VCaP (cell line): ENCODE data around the gene RPUSD3.

ENCODE experiments used
- H3K27ac ChIP-seq: fragments of 450-650 bp; 2 replicates; pipeline ENCODE4 v1.5.1; 2017
- CTCF ChIP-seq: fragments of 450-650 bp; conservative IDR thresholded peaks from 2 replicates; pipeline ENCODE4 v1.5.1; 2017; ENCODE audit warnings: mild to moderate bottlenecking, moderate library complexity

The RPUSD3 gene

GRCh38 chr3:9843715-9844438 lies at the start of gene RPUSD3:
TSS of gene RPUSD3 (minus strand) at chr3:9844008. CDS start at chr3:9843990, 18 bp downstream.
- TF ChIP-seq CTCF: no peak
- H3K27ac ChIP-seq: peak within 1 kb of the TSS; percentile 96

- TF ChIP-seq CTCF: no peak
- peak overlapping the region; percentile 91 for H3K27ac ChIP-seq
Observed at GRCh38 chr3:9891072-9891622, 47.3 kb upstream of the RPUSD3 start.

GRCh38 chr3:9890249-9891071 lies 46.7 kb upstream of the RPUSD3 start, which contains the start of gene JAGN1:
TSS of gene JAGN1 (plus strand) at chr3:9890610. CDS start at chr3:9890723, 113 bp downstream.
- H3K27ac ChIP-seq: peak within 1 kb of the TSS; percentile 91
- peak; percentile 3; the same call in 1 of the 2 replicates for TF ChIP-seq CTCF

- no peak for TF ChIP-seq CTCF
- peak overlapping the region; percentile 91 for H3K27ac ChIP-seq
Observed at GRCh38 chr3:9889405-9889804, 45.6 kb upstream of the RPUSD3 start.

- no peak overlapping the region for H3K27ac ChIP-seq
- no peak for TF ChIP-seq CTCF
Observed at GRCh38 chr3:9888540-9888939, 44.7 kb upstream of the RPUSD3 start.

GRCh38 chr3:9887480-9887879 lies 43.7 kb upstream of the RPUSD3 start:
- no peak overlapping the region for H3K27ac ChIP-seq
- no peak for TF ChIP-seq CTCF

GRCh38 chr3:9886328-9886727 lies 42.5 kb upstream of the RPUSD3 start:
- H3K27ac ChIP-seq: no peak overlapping the region
- no peak for TF ChIP-seq CTCF
